K562 (cell line): ENCODE measurements around the gene SLC9C2. TPM values are rescaled to one million over a fixed set of nuclear protein-coding genes. Genes with fewer than 3 reads are reported as not detected.
A peak's percentile ranks its signal among the peaks of the same experiment; 100 is the strongest.

Experiments
- ATAC-seq: fragments of 200-7000 bp; cut with Tn5 transposase; 3 replicates; pipeline ENCODE4 v1.9.1; 2020; ENCODE audit warnings: moderate library complexity
- BruUV-seq: library from RNA; stranded (reverse); fragments of 400-500 nt; replicated peaks from 2 replicates; lab custom pipeline; 2021; lab: Mats Ljungman, UMichigan
- CTCF ChIA-PET: fragments of 300-600 bp; formaldehyde crosslinking; extraction: SDS; loops from one replicate; lab custom pipeline; 2021; ENCODE audit warnings: low intra/inter-chr PET ratio; lab: Yijun Ruan, JAX
- POLR2A ChIA-PET: fragments of 300-600, 350-650 bp; sonication (Branson Sonifier 250); formaldehyde crosslinking; extraction: SDS; loops from one replicate; lab custom pipeline; 2021; ENCODE audit warnings: antibody characterized with exemption, inconsistent platforms; lab: Yijun Ruan, JAX
- DNase-seq, 4 experiments: peaks; one replicate each; pipeline versions ENCODE4 v3.0.0 to v3.0.0-alpha.2; 2011 to 2018; ENCODE audit warnings: low spot score in 3 of 4, mixed read lengths in 3 of 4; ENCODE audit errors: extremely low read depth in 1 of 4
- FAIRE-seq: peaks from 2 replicates; lab custom pipeline; 2011; peaks lifted over from hg19 to GRCh38; lab: Jason Lieb, UNC
- H2AFZ ChIP-seq: 2 replicates; pipeline ENCODE4 v1.6.0; 2011; ENCODE audit warnings: low read depth, low read length, control low read depth, inconsistent platforms
- H3K27ac ChIP-seq: fragments of 200-600 bp; 3 replicates; pipeline ENCODE4 v1.8.0; 2011; ENCODE audit warnings: low read depth, mild to moderate bottlenecking, control low read depth, inconsistent platforms, low read length, moderate library complexity, mixed read lengths; ENCODE audit errors: extremely low read depth
- H3K27me3 ChIP-seq, 2 experiments: fragments of 300-600 bp in 1 of 2; 2 replicates in 1 of 2; 3 replicates in 1 of 2; pipeline versions ENCODE4 v1.6.0 to v1.8.0; 2011; ENCODE audit warnings: inconsistent platforms in 2 of 2, low read length in 2 of 2, mild to moderate bottlenecking in 1 of 2, mixed read lengths in 1 of 2, moderate library complexity in 1 of 2; ENCODE audit not compliant: control insufficient read depth in 2 of 2, insufficient read depth in 2 of 2
- H3K36me3 ChIP-seq: fragments of 300-600 bp; 3 replicates; pipeline ENCODE4 v1.8.0; 2011; ENCODE audit warnings: mild to moderate bottlenecking, low read length, inconsistent platforms; ENCODE audit not compliant: control insufficient read depth, insufficient read depth
- H3K4me1 ChIP-seq, 2 experiments: fragments of 200-600 bp in 1 of 2; replicated peaks in 1 of 2; 2 replicates in 1 of 2; 3 replicates in 1 of 2; pipeline versions ENCODE4 v1.5.1 to v1.8.0; 2011; ENCODE audit warnings: inconsistent platforms in 2 of 2, low read length in 2 of 2, mild to moderate bottlenecking in 1 of 2, mixed read lengths in 1 of 2, moderate library complexity in 1 of 2; ENCODE audit not compliant: control insufficient read depth in 2 of 2, insufficient read depth in 2 of 2
- H3K4me2 ChIP-seq: 2 replicates; pipeline ENCODE4 v1.6.1; 2011; ENCODE audit warnings: low read length, control low read depth, inconsistent platforms, mixed read lengths; ENCODE audit not compliant: insufficient read depth
- H3K4me3 ChIP-seq: fragments of 200-600 bp; sonication (generic), shearing (Covaris generic); 2 replicates; pipeline ENCODE4 v1.5.1; 2016; ENCODE audit warnings: control low read depth, inconsistent platforms
- H3K79me2 ChIP-seq: fragments of 200-600 bp; 3 replicates; pipeline ENCODE4 v1.8.0; 2011; ENCODE audit warnings: low read length, inconsistent platforms; ENCODE audit not compliant: control insufficient read depth, insufficient read depth
- H3K9ac ChIP-seq, 2 experiments: 2 replicates each; pipeline versions ENCODE4 v1.6.0 to v1.6.1; 2011; ENCODE audit warnings: low read depth in 2 of 2, low read length in 2 of 2, control low read depth in 1 of 2, inconsistent platforms in 1 of 2, mild to moderate bottlenecking in 1 of 2, mixed read lengths in 1 of 2; ENCODE audit not compliant: insufficient read depth in 1 of 2
- H3K9me1 ChIP-seq: one replicate; pipeline ENCODE4 v1.6.0; 2011; ENCODE audit warnings: inconsistent platforms, mild to moderate bottlenecking, low read length, moderate library complexity; ENCODE audit not compliant: control insufficient read depth, insufficient read depth
- H3K9me3 ChIP-seq: replicated peaks from 2 replicates; pipeline ENCODE4 v1.5.1; 2011; ENCODE audit warnings: low read depth, low read length, inconsistent platforms; ENCODE audit not compliant: control insufficient read depth, insufficient read depth
- H4K20me1 ChIP-seq: replicated peaks from 2 replicates; pipeline ENCODE4 v1.6.1; 2011; ENCODE audit warnings: low read length, inconsistent platforms, mixed read lengths; ENCODE audit not compliant: control insufficient read depth, insufficient read depth
- CBFA2T3 ChIP-seq: fragments of 450-650 bp; IDR thresholded peaks from 2 replicates; pipeline ENCODE4 v1.6.1; 2017
- KLF16 ChIP-seq: IDR thresholded peaks from 2 replicates; pipeline ENCODE4 v1.6.1; 2016; ENCODE audit warnings: antibody characterized with exemption
- MAFG ChIP-seq: fragments of 450-650 bp; conservative IDR thresholded peaks from 2 replicates; pipeline ENCODE4 v1.6.1; 2016; ENCODE audit warnings: missing genetic modification characterization, missing compliant biosample characterization
- MYC ChIP-seq, 2 experiments: fragments of 250-450 bp in 1 of 2; sonication (Bioruptor Pico) in 1 of 2; IDR thresholded peaks; 2 replicates each; pipeline versions ENCODE4 v1.5.1 to v1.6.1; 2012 to 2021; ENCODE audit warnings: low read depth in 2 of 2, borderline replicate concordance in 1 of 2, improper control_type of control experiment in 1 of 2, low read length in 1 of 2, mild to moderate bottlenecking in 1 of 2, moderate library complexity in 1 of 2
- NCOR1 ChIP-seq: fragments of 450-650 bp; IDR thresholded peaks from 2 replicates; pipeline ENCODE4 v1.6.1; 2016; ENCODE audit warnings: mild to moderate bottlenecking, moderate library complexity
- NONO ChIP-seq, 2 experiments: fragments of 200-400 bp in 1 of 2; fragments of 450-650 bp in 1 of 2; formaldehyde crosslinking in 1 of 2; IDR thresholded peaks; 2 replicates each; pipeline ENCODE4 v1.6.1; 2017; ENCODE audit warnings: low read depth in 2 of 2, mild to moderate bottlenecking in 2 of 2, moderate library complexity in 2 of 2, low read length in 1 of 2
- NR2C1 ChIP-seq, 2 experiments: fragments of 450-650 bp; IDR thresholded peaks; 2 replicates each; pipeline ENCODE4 v1.6.1; 2017; ENCODE audit warnings: mild to moderate bottlenecking in 2 of 2, antibody characterized with exemption in 1 of 2, inconsistent platforms in 1 of 2, missing compliant biosample characterization in 1 of 2, missing genetic modification characterization in 1 of 2
- TAL1 ChIP-seq: fragments of 450-650 bp; IDR thresholded peaks from 2 replicates; pipeline ENCODE4 v1.6.1; 2016; ENCODE audit warnings: mild to moderate bottlenecking
- TCF3 ChIP-seq: sonication (generic); formaldehyde crosslinking; IDR thresholded peaks from 2 replicates; pipeline ENCODE4 v1.4.0; 2020; ENCODE audit warnings: mild to moderate bottlenecking, missing genetic modification reagents
- TEAD4 ChIP-seq, 2 experiments: sonication (generic) in 1 of 2; formaldehyde crosslinking in 1 of 2; IDR thresholded peaks; 2 replicates each; pipeline versions ENCODE4 v1.6.1 to v1.8.0; 2012 to 2022; ENCODE audit warnings: borderline replicate concordance in 1 of 2, inconsistent platforms in 1 of 2, low read length in 1 of 2, mild to moderate bottlenecking in 1 of 2, missing genetic modification reagents in 1 of 2
- U2AF1 ChIP-seq: fragments of 200-400 bp; formaldehyde crosslinking; optimal IDR thresholded peaks from 2 replicates; pipeline ENCODE3; 2017; ENCODE audit warnings: mild to moderate bottlenecking, low read depth, low read length, moderate library complexity
- XRCC4 ChIP-seq: IDR thresholded peaks from one replicate; pipeline ENCODE4 v1.6.1; 2011; ENCODE audit not compliant: insufficient read depth, insufficient read length; ENCODE audit errors: extremely low read depth
- ZNF175 ChIP-seq: fragments of 200-800 bp; sonication (Bioruptor generic); IDR thresholded peaks from 2 replicates; pipeline ENCODE4 v1.6.1; 2016; ENCODE audit warnings: low read depth, mild to moderate bottlenecking, missing genetic modification characterization, missing compliant biosample characterization
- ZNF316 ChIP-seq: fragments of 450-650 bp; IDR thresholded peaks from 2 replicates; pipeline ENCODE4 v1.6.1; 2016
- in situ Hi-C: fragments of 300-500 bp; cut with MboI; formaldehyde crosslinking; loops from 4 replicates; pipeline ENCODE4 v1.15.0; 2018; ENCODE audit warnings: inconsistent platforms, mixed read lengths
- intact Hi-C: fragments of 100-400 bp; cut with micrococcal nuclease; formaldehyde crosslinking; loops from 2 replicates; pipeline ENCODE4 v1.14.2; 2022
- polyA plus RNA-seq, 8 experiments: library from polyadenylated mRNA; depleted of rRNA in 4 of 8; stranded (reverse) in 5 of 8; unstranded in 3 of 8; fragments of >200 nt; fragmentation: Nextera tagmentation in 2 of 8; fragmentation: Illumina TruSeq in 1 of 8; extraction: Ambion mirVana in 2 of 8; extraction: Trizol in 1 of 8; gene quantifications; 2 replicates each; pipeline versions ENCODE4 v1.2.1 to v1.2.3, GENCODE V29; 2011 to 2014; ENCODE audit warnings: inconsistent platforms in 1 of 8, missing spikeins in 1 of 8
- total RNA-seq, 7 experiments: library from RNA; depleted of rRNA in 6 of 7; stranded (reverse); fragments of >200 nt in 6 of 7; fragmentation: Illumina TruSeq in 2 of 7; extraction: Trizol in 2 of 7; gene quantifications; 2 replicates each; pipeline versions ENCODE4 v1.2.1 to v1.2.3, GENCODE V29; 2011 to 2021; ENCODE audit warnings: low replicate concordance in 1 of 7
- TF ChIP-seq, protein P1 (sequence below): sonication (generic); formaldehyde crosslinking; IDR thresholded peaks from 2 replicates; pipeline ENCODE4 v1.9.0; 2022; ENCODE audit warnings: mild to moderate bottlenecking, missing genetic modification reagents

Gene SLC9C2
- total and polyA plus RNA-seq, 9 of the 15 experiments (the other 6 are each of a cell fraction or from before 2014, with no cell fraction given), result 0.11 to 0.22 (median 0.15) TPM; not detected in 5

DNA sequence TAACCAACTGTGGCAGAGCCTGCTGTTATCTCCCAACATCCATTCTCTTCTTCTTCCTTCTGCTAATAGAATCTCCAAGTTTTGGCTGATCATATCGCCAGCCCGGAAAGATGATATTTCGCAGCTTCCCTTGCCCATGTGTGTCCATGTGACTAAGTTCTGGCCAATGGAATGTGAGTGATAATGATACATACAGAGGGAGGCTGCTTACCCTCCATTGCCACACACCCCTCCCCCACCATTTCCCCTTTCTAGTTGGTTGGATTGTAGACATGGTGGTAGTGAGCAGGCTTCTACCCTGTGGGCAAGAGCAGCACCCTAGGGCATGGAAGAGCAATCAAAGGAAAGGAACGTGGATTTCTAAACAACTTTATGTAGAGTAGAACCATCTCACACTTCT lies 48.8 kb downstream of the SLC9C2 start (continued):
- TF ChIP-seq MYC (IDR thresholded peaks at IDR 0.05; ENCODE audit: low read depth, low read length) (peak; percentile 34; the same call in 1 of the 2 replicates), MYC (CRISPR knock-in tag; IDR thresholded peaks at IDR 0.05; ENCODE audit: borderline replicate concordance, low read depth) (no peak), TEAD4 (IDR thresholded peaks at IDR 0.05; ENCODE audit: low read length) (0 out of 2 replicates have a peak, but pooled peaks have one; percentile 15), TEAD4 (CRISPR knock-in tag; IDR thresholded peaks at IDR 0.05; ENCODE audit: borderline replicate concordance) (no peak), NR2C1 (IDR thresholded peaks at IDR 0.05) (no peak), NR2C1 (tag; IDR thresholded peaks at IDR 0.05) (peak; percentile 19; the same call in 1 of the 2 replicates), ZNF175 (CRISPR knock-in tag) (0 out of 2 replicates have a peak, but pooled peaks have one; percentile 34), NONO (IDR thresholded peaks at IDR 0.05; ENCODE audit: low read depth in 2 of 2, low read length in 1 of 2) (no peak)
- TF ChIP-seq, protein P1, sequence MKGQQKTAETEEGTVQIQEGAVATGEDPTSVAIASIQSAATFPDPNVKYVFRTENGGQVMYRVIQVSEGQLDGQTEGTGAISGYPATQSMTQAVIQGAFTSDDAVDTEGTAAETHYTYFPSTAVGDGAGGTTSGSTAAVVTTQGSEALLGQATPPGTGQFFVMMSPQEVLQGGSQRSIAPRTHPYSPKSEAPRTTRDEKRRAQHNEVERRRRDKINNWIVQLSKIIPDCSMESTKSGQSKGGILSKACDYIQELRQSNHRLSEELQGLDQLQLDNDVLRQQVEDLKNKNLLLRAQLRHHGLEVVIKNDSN (CRISPR knock-in tag), result peak; percentile 54; the same call in 1 of the 2 replicates
- TF ChIP-seq, all 486 proteins: peak for 38

DNA sequence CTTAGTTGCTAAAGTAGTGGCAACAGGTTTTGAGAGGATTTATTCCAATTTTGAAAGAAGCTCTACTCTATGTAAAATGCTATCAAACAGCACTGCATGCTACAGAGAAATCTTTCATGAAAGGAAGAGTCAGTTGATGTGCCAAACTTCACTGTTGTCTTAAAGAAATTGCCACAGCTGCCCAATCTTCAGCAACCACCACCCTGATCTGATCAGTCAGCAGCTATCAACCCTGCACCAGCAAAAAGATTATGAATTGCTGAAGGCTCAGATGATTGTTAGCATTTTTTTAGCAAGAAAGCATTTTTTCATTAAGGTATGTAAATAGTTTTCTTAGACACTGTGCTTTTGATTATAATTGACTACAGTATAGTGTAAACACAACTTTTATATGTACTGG lies 49.6 kb downstream of the SLC9C2 start:
- CTCF ChIA-PET, result no interaction called here
- TF ChIP-seq KLF16, result peak; percentile 13; the same call in 1 of the 2 replicates
- TF ChIP-seq ZNF316, result 0 out of 2 replicates have a peak, but pooled peaks have one; percentile 30
- no peak for TF ChIP-seq XRCC4
- TF ChIP-seq NCOR1, result peak; percentile 22; the same call in 1 of the 2 replicates
- peak; percentile 51 for TF ChIP-seq CBFA2T3
- TF ChIP-seq TAL1, result peak; percentile 25; the same call in 1 of the 2 replicates
- TF ChIP-seq U2AF1, result no peak
- 0 out of 2 replicates have a peak, but pooled peaks have one; percentile 8 for TF ChIP-seq TCF3
- peak; percentile 51 for TF ChIP-seq MAFG
- TF ChIP-seq, all 486 proteins: peak for 7
- Histone ChIP-seq H3K4me3 (no peak overlapping the region), H3K9me3 (no peaks in the 10 kb centered on the region), H3K9ac (no peak overlapping the region), H2AFZ (no peak overlapping the region), H3K4me1 (peaks cover 3 to 15% of the 10 kb centered on the region in 2 experiments; a peak in 4 of 5 replicates), H4K20me1 (no peaks in the 10 kb centered on the region), H3K4me2 (no peak overlapping the region), H3K36me3 (no peaks in the 10 kb centered on the region), H3K9me1 (no peaks in the 10 kb centered on the region), H3K27me3 (no peaks in the 10 kb centered on the region), H3K79me2 (no peaks in the 10 kb centered on the region), H3K27ac (no peak overlapping the region)
- DNase-seq (no peak), ATAC-seq (no peak), FAIRE-seq (no peak)
- BruUV-seq, result no TSS peak
- POLR2A ChIA-PET, result interaction anchor here (1.5 kb wide), 3 partner anchors 9 to 13 kb away, joined by 4 to 7 read pairs (median 4); no protein-coding TSS in a partner anchor
- in situ Hi-C loops, result no loop called here
- intact Hi-C loops, result loop anchor here (5.0 kb wide), 1 partner anchor 121 kb away; no protein-coding TSS in a partner anchor
